Activated CD4-positive, alpha-beta T cell treated with anti-CD3 and anti-CD28 coated beads, Interleukin-2, Interleukin-6, amounts not matched to agents 100 ng/mL and 50 ng/mL, durations not matched to agents 16 hours and 8 hours (primary cell): Measurements from ENCODE around the gene MAST4.
A peak's percentile ranks its signal among the peaks of the same experiment; 100 is the strongest.

ENCODE experiments used
- DNase-seq: peaks from one replicate; pipeline ENCODE4 v3.0.0-alpha.2; 2020

MAST4 gene

GRCh38 chr5:66595756-66596635, at the start of gene MAST4:
Gene MAST4, plus strand, starts transcription at chr5:66596393. Its CDS starts 263 bp downstream, at chr5:66596656.
- peak; percentile 91 for DNase-seq

- DNase-seq = no peak
These were observed 49.7 kb upstream of the MAST4 start for GRCh38 chr5:66546541-66546940.

GRCh38 chr5:66551338-66551737, 44.9 kb upstream of the MAST4 start:
- no peak for DNase-seq

- DNase-seq = no peak
These were observed 44.2 kb upstream of the MAST4 start for GRCh38 chr5:66551945-66552344.

GRCh38 chr5:66553368-66553912, 42.8 kb upstream of the MAST4 start:
- no peak for DNase-seq

- peak; percentile 75 for DNase-seq
These were observed 42.1 kb upstream of the MAST4 start for GRCh38 chr5:66553916-66554575.

- no peak for DNase-seq
These were observed 41.3 kb upstream of the MAST4 start for GRCh38 chr5:66554884-66555283.

- DNase-seq = peak; percentile 74
These were observed 37.6 kb upstream of the MAST4 start for GRCh38 chr5:66558560-66558959.

- no peak for DNase-seq
These were observed 35.8 kb upstream of the MAST4 start for GRCh38 chr5:66560371-66560770.

- no peak for DNase-seq
These were observed 34.8 kb upstream of the MAST4 start for GRCh38 chr5:66561256-66561990.

GRCh38 chr5:66565878-66566277, 30.3 kb upstream of the MAST4 start:
- no peak for DNase-seq

GRCh38 chr5:66567474-66567873, 28.7 kb upstream of the MAST4 start:
- DNase-seq = no peak

GRCh38 chr5:66570201-66570600, 26.0 kb upstream of the MAST4 start:
- DNase-seq = no peak

GRCh38 chr5:66573733-66574132, 22.5 kb upstream of the MAST4 start:
- no peak for DNase-seq

- no peak for DNase-seq
These were observed 13.6 kb upstream of the MAST4 start for GRCh38 chr5:66582499-66583165.

GRCh38 chr5:66585291-66585690, 10.9 kb upstream of the MAST4 start:
- DNase-seq = no peak

- no peak for DNase-seq
These were observed 8.4 kb upstream of the MAST4 start for GRCh38 chr5:66587771-66588170.

- peak; percentile 22 for DNase-seq
These were observed 516 bp downstream of the MAST4 start for GRCh38 chr5:66596636-66597182.

GRCh38 chr5:66597183-66597757, 1.1 kb downstream of the MAST4 start:
- peak; percentile 23 for DNase-seq

GRCh38 chr5:66602621-66603020, 6.4 kb downstream of the MAST4 start:
- no peak for DNase-seq

GRCh38 chr5:66603164-66603563, 7.0 kb downstream of the MAST4 start:
- no peak for DNase-seq

GRCh38 chr5:66603881-66604280, 7.7 kb downstream of the MAST4 start:
- DNase-seq = no peak
